IMR-90 (cell line): ENCODE measurements around the gene OXLD1. TPM values are rescaled to one million over a fixed set of nuclear protein-coding genes. Genes with fewer than 3 reads are reported as not detected.

Experiments
- FOS ChIP-seq: fragments of 150-350 bp; IDR thresholded peaks from 2 replicates; pipeline ENCODE4 v1.6.1; 2016; ENCODE audit warnings: low read depth, low read length
- MAFK ChIP-seq: IDR thresholded peaks from 2 replicates; pipeline ENCODE4 v1.6.1; 2012; ENCODE audit warnings: low read depth, low read length, improper control_type of control experiment
- MXI1 ChIP-seq: IDR thresholded peaks from 2 replicates; pipeline ENCODE4 v1.6.1; 2012; ENCODE audit warnings: low read depth, mild to moderate bottlenecking, low read length, moderate library complexity, borderline replicate concordance
- RAD21 ChIP-seq: IDR thresholded peaks from 2 replicates; pipeline ENCODE4 v1.6.1; 2012; ENCODE audit warnings: low read length, improper control_type of control experiment
- polyA plus RNA-seq, 3 experiments: library from polyadenylated mRNA; depleted of rRNA; stranded (reverse); fragments of >200 nt; gene quantifications; 2 replicates each; pipeline ENCODE4 v1.2.3, GENCODE V29; 2012; ENCODE audit warnings: low replicate concordance in 1 of 3
- total RNA-seq: library from RNA; depleted of rRNA; stranded (reverse); fragments of >200 nt; gene quantifications from 2 replicates; pipeline ENCODE4 v1.2.3, GENCODE V29; 2012
- TF ChIP-seq, protein P1 (sequence below): fragments of 150-350 bp; IDR thresholded peaks from 2 replicates; pipeline ENCODE4 v1.6.1; 2016; ENCODE audit warnings: low read depth, mild to moderate bottlenecking, low read length, moderate library complexity, borderline replicate concordance

OXLD1 gene
- total and polyA plus RNA-seq, 2 of the 4 experiments (the other 2 are of a cell fraction), result 9.9 to 22.3 TPM

- no peak for TF ChIP-seq RAD21
- TF ChIP-seq MXI1, result no peak
- no peak for TF ChIP-seq MAFK
- no peak for TF ChIP-seq FOS
- TF ChIP-seq, protein P1, sequence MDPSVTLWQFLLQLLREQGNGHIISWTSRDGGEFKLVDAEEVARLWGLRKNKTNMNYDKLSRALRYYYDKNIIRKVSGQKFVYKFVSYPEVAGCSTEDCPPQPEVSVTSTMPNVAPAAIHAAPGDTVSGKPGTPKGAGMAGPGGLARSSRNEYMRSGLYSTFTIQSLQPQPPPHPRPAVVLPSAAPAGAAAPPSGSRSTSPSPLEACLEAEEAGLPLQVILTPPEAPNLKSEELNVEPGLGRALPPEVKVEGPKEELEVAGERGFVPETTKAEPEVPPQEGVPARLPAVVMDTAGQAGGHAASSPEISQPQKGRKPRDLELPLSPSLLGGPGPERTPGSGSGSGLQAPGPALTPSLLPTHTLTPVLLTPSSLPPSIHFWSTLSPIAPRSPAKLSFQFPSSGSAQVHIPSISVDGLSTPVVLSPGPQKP, result no peak
Observed at GRCh38 chr17:81706757-81707624, 40.6 kb upstream of the OXLD1 start (continued).
